Glutamatergic neuron (in vitro differentiated cells): Measurements from ENCODE around the gene SAP30BP. TPM values are rescaled to one million over a fixed set of nuclear protein-coding genes. Genes with fewer than 3 reads are reported as not detected.
A peak's percentile ranks its signal among the peaks of the same experiment; 100 is the strongest.

Source experiments
- DNase-seq: peaks from one replicate; pipeline ENCODE4 v3.0.0; 2022
- H3K27ac Mint-ChIP-seq: one replicate; pipeline ENCODE4 v1.8.0; 2020; ENCODE audit warnings: mild to moderate bottlenecking, mixed read lengths, inconsistent platforms; ENCODE audit not compliant: unreplicated experiment
- H3K27me3 Mint-ChIP-seq: one replicate; pipeline ENCODE4 v1.8.0; 2020; ENCODE audit warnings: mild to moderate bottlenecking, moderate library complexity, mixed read lengths, inconsistent platforms; ENCODE audit not compliant: unreplicated experiment
- H3K36me3 Mint-ChIP-seq: one replicate; pipeline ENCODE4 v1.8.0; 2020; ENCODE audit warnings: mild to moderate bottlenecking, mixed read lengths, inconsistent platforms; ENCODE audit not compliant: unreplicated experiment
- H3K4me1 Mint-ChIP-seq: one replicate; pipeline ENCODE4 v1.8.0; 2020; ENCODE audit warnings: mild to moderate bottlenecking, low read depth, mixed read lengths, inconsistent platforms; ENCODE audit not compliant: unreplicated experiment
- H3K4me3 Mint-ChIP-seq: one replicate; pipeline ENCODE4 v1.8.0; 2020; ENCODE audit warnings: mild to moderate bottlenecking, mixed read lengths, inconsistent platforms; ENCODE audit not compliant: unreplicated experiment
- H3K9me3 Mint-ChIP-seq: one replicate; pipeline ENCODE4 v1.8.0; 2020; ENCODE audit warnings: mild to moderate bottlenecking, moderate library complexity, mixed read lengths, inconsistent platforms; ENCODE audit not compliant: unreplicated experiment
- CTCF ChIP-seq: fragments of 200-600 bp; sonication (generic); IDR thresholded peaks from one replicate; pipeline ENCODE4 v1.5.0; 2021; ENCODE audit not compliant: partially characterized antibody, unreplicated experiment
- total RNA-seq: library from RNA; stranded (reverse); fragmentation: NEBNext Ultra II Directional; extraction: Animal tissue kit (Norgen Biotek cat#: 25700); gene quantifications from one replicate; pipeline ENCODE4 v1.2.1, GENCODE V29; 2021; ENCODE audit not compliant: unreplicated experiment

Gene SAP30BP
- total RNA-seq, 1 donor from 2014 or later: 115 TPM

DNA sequence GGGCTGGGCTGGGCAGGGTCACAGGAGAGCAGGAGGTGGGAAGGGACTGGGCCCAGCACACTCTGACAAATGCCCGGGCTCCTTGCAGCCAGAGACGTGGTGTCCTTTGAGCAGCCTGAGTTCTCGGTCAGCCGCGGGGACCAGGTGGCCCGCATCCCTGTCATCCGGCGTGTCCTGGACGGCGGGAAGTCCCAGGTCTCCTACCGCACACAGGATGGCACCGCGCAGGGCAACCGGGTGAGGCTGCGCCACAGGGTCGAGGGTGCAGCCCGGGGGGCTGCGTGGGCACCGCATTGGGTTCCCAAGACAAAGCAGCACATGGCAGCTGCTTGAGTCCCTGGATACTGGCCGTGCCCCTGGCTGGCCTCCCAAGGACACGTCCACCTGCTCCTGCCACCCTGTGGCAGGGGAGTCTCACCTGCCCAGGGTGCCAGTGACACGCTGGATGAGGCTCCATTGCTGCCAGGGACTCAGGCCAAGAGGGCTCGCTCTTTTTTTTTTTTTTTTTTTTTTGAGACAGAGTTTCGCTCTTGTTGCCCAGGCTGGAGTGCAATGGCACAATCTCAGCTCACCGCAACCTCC lies 76.6 kb downstream of the SAP30BP start:
- Mint-ChIP-seq H3K4me3 (no peak overlapping the region), H3K9me3 (no peaks in the 10 kb centered on the region), H3K27ac (no peak overlapping the region), H3K4me1 (no peaks in the 10 kb centered on the region), H3K36me3 (no peaks in the 10 kb centered on the region), H3K27me3 (no peaks in the 10 kb centered on the region)
- no peak for TF ChIP-seq CTCF
- DNase-seq: no peak

- H3K27me3 Mint-ChIP-seq: peaks cover 15% of the 10 kb centered on the region
- no peak overlapping the region for H3K27ac Mint-ChIP-seq
- no peak for DNase-seq
- H3K9me3 Mint-ChIP-seq: peaks cover 3% of the 10 kb centered on the region
- no peaks in the 10 kb centered on the region for H3K4me1 Mint-ChIP-seq
- no peak for TF ChIP-seq CTCF
- H3K4me3 Mint-ChIP-seq: no peak overlapping the region
- H3K36me3 Mint-ChIP-seq: no peaks in the 10 kb centered on the region
Measured at GRCh38 chr17:75748706-75749105, 81.6 kb downstream of the SAP30BP start.

- Mint-ChIP-seq H3K27me3 (peaks cover 15% of the 10 kb centered on the region), H3K36me3 (no peaks in the 10 kb centered on the region), H3K27ac (no peak overlapping the region), H3K9me3 (peaks cover 6% of the 10 kb centered on the region), H3K4me1 (peaks cover 3% of the 10 kb centered on the region), H3K4me3 (no peak overlapping the region)
- peak; percentile 98 for TF ChIP-seq CTCF
- DNase-seq: peak; percentile 89
Measured at GRCh38 chr17:75749545-75750389, 82.6 kb downstream of the SAP30BP start.

- Mint-ChIP-seq H3K36me3 (no peaks in the 10 kb centered on the region), H3K4me1 (peaks cover 6% of the 10 kb centered on the region), H3K27me3 (peaks cover 15% of the 10 kb centered on the region), H3K9me3 (peaks cover 6% of the 10 kb centered on the region), H3K4me3 (no peak overlapping the region), H3K27ac (no peak overlapping the region)
- TF ChIP-seq CTCF: no peak
- DNase-seq: no peak
Measured at GRCh38 chr17:75750661-75751423, 83.7 kb downstream of the SAP30BP start.
